ENCODE measurements around the gene ZNF385A.
"Not testable (repeated sequence)": the region's sequence is repeated elsewhere in the genome, so short reads cannot be mapped to it uniquely, and the experiment has no call there.

ZNF385A gene

DNA sequence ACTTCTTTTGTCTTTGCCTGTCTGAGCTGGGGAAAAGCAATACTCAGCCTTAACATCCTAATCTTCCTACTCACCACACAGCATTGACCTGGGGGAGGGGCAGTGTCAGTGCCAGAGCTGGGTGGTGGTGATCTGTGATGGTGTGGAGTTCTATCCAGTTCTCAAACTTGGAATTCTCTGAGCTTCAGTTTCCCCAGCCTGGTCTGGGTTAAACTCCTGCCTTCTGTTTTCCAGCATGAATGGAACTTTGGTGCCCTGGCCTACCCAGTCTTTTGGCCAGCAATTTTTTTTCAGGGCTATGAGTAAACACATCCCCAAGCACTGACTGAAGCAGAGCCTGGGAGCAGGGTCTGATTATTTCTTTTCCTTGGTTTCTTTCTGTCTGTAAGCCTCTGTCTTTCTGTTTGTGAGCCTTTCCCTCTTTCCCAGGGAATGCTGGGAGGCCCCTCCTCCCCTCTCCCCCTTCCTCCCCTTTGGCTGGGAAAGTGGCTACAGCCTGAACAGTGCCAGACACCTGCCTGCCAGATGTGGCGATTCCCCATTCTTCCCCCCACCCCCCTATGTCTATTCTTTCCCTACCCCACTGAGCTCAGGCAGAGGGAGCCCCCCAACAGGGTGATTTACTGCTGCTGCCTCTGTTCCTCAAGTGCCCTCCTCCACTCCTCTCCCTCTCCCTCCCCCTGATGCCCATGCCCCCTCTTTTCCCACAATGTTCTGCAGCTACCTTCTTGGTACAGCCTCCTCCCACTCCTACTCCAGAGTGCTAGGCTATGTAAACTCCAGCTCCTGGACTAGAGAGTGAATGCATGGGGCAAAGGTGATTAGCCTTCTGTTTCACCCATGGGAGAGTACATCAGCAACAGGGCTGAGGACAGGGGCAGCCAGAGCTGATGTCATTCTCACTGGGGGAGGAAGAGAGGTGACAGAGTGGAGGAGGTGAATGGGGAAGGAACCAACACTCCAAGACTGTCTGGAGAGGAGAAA lies 31.4 kb downstream of the ZNF385A start:
- DNase-seq: no peak

DNA sequence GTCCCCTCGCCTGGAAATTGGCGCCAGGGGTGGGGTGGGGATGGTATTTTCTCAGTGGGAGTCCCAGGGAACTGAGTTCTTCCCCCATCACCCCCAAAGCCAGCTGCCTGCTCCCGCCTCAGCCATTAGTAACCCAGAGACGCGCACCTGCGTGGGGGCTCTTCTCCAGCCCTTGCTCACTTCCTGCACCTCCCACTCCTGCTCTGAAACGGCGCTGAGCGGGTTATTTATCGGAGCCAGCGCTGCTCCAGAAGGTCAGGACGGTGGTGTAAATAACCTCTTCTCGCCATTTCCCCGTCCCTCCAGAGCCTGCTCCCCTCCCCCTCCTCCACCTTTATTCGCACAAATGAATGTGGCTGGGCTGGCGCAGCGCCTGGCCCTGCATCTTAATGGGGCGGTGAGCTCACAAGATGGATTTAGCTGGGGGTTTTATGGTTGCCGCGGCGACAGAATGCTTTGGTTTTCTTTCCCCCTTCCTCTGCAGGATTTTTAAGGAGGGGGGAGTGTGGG lies 32.5 kb downstream of the ZNF385A start:
- no peak for DNase-seq

DNA sequence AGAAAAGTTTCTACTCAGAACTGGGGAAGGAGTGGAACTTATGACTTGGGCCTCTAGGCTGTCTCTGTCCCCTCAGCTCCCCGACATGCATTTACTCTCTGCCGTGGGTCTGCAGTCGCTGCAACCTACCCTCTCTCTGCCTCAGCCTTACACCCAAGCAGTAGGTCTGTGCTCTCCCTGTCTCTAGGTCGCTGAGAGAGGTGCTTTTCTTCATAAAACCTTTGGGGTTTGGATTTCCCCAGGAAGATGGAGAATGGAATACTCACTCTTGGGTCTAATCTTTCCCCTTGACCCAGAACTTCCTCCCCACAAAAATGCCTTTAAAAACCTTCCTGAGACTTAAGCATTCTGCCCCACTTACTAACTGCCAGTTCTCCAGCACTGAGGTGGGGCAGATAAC lies 33.2 kb downstream of the ZNF385A start:
- no peak for DNase-seq

DNA sequence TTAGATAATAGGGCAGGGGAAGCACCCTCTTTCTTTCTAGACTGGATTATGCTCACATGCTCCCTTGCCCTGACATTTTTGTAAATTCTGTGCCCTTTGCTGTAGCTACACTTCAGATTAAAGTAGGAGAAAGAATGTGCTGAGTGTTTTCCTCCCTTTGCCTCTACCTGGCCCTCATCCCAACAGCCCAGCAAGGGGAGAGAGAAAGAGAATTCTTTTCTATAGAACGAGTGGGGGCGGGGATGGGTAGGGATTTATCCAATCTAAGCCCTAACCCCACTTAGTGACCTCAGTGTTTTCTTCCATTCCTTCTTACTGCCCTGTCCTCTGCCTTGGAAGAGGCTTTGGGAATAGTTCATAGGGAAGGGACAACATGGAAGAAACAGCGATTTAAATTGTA lies 33.8 kb downstream of the ZNF385A start:
- DNase-seq: no peak

DNA sequence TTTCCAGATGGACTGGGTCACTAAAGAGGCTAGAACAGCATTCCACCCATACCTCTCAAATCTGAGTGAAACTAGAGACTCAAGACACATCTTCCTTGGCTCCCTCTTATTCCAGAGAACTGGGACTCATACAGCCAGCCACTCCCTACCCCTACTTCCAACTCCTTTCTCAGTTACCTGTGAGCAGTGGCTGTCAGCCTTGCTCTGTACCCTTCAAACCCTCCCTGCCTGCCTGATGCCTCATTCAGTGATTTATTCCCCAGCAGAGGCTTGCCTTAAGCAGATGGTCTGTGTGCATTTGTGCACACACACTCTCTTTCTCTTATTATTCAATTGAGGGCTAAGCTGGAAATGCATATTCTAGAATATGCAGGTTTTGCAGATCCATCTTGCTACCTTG lies 34.9 kb downstream of the ZNF385A start:
- no peak for DNase-seq

DNA sequence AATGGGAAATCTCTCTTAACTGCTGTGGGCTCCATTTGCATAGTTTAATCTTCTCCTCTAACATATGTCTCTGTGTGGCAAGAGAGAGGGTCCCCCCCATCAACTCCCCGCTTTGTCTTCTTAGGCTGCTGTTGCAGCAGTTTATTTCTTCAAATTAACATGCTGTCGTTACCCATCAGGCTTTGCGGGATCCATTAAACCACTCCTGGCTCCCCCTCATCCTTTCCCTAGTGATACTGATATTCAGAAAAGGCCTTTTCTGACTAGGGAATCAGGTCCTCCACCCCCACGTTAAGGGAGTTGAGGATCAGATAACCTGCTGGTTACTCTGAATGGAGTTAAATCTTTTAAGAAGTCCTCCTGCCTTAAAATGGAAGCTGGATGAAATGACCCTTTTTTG lies 35.5 kb downstream of the ZNF385A start:
- DNase-seq: no peak

DNA sequence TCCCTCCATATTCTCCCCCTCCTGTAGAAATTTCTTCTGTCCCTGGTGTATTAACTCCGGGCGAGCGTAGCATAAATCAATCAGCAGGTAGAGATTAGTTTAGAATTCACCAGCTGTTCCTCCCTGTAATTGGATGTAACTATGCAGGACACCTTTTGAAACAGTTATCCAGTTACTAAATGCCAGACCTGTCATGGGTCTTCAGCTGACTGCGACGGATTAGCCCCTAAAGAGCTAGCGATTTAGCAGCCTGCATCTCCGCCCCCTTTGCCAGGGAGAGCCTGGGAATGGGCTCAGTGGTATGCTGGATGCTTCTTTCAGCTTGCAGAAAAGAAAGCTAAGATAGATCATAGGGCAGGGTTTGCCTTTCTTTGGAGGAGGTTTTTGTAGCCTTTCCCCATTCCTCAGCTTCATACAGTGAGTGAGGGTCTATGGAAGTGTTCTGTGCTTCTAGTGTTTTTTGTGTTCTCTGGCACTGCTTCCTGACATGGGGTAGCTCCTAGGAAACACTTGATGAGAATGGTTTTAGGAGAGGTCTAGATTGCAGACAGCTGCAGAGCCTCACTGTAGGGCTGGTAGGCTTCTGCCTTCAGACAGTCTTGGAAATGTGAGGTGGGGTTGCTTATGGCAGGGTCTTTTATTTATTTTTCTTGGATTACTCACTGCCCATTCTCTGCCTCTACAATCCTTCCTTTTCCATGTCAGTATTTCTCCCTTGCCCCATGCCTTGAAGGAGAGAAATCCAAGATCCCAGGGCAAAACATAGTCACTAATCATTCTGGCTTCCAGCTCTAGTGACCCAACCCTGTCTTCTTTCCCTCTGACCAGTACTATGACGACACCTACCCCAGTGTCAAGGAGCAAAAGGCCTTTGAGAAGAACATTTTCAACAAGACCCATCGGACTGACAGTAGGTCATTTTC lies 42.9 kb downstream of the ZNF385A start:
- no peak for DNase-seq

DNA sequence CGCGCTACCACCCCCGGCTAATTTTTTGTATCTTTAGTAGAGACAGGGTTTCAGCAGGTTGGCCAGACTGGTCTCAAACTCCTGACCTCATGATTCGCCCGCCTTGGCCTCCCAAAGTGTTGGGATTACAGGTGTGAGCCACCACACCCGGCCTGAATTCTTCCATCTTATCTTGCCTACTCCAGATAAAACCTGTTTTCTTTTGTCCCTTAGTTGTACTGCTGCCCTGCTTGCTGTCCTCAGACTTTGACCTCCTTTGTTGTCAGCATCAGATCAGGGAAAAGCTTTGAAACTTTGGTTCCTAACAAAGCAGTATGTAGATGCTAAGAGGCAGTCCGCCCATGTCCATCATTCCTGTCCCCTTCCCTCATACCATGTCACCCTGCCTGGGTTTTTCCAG lies 43.7 kb downstream of the ZNF385A start:
- no peak for DNase-seq

DNA sequence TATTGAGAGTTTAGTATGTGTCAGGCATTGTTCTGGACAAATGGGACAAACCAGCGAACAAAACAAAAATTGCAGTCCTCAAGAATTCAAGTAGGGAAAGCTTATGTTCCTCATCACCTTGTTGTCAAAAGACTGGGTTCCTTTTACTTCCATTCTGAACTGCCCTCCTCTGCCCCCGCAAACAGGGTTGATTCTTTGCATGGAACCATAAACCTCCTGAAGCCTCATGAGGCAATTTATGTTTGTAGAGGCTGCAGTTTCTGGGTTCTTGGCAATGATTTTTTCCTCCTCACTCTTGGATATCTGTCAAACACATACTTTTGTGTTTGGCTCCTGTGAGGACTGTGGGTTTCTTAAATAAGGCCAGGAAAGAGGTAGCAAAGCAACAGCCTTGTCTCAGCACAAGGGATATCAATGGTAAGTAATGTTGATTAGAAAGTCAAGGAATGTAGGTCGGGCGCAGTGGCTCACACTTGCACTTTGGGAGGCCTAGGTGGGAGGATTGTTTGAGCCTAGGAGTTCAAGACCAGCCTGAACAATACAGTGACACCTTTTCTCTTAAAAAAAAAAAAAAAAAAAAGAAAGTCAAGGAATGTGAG lies 45.7 kb downstream of the ZNF385A start:
- no peak for DNase-seq

DNA sequence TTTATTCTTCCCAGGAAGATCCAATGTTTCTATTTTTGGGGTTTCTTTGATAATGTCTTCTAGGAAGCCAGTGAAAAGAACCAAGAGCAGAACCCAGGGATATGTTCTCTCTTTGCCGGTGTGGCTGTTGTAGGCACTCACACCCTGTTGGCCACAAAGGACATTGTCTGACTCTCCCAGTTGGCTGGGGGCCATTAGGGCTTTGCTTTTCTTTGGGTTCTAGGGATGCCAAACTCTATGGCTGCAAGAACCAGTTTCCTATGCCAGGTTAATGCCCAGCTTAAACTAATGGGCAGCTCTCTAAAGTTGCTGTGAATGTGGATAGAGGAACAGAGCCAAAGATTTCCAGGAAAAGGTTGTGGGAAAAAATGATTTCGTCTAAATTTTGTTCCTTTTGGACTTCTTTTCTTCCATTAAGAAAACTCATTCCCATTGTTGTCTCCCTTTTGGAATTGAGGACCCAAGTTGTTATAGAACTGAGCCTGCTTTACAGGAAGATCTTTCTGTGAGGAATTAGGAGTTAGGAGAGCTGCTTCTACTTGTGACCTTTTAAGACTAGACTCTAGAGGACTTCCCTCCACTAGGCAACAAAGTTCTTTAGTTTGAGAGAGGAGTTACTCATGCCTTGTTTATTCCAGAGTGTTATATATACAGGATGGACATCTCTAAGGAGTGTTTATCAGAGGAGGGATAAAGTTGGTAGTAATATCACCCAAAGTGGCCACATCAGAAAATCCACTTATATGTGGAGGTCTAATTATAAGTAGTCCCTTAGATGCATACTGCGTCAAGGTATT lies 46.5 kb downstream of the ZNF385A start:
- DNase-seq: no peak

DNA sequence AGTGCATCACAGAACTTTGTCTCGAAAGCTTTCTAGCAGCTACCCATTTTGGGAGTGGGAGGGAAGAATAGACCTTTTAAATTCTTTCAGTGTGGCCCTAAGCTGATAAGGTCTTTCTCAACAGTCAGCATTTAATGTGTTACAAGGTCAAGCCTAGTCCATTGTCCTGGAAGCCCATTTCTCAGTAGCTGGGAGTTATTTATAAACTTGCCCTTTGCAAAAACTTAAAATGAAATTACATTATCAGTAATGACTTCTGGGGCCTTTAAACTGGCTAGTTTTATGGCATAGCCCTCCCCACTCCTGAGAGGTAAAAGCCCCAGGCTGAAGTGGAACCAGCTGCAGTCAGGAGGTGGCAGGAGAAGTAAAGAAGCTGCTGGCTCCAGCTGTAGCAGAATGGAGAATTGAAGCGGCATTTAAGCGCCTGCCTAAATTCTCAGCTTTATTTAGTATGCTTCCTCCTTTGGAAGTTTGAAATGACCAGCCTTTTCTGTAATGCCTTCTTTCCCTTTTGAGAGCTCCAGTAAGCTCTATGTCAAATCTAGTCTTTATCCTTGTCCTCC lies 47.2 kb downstream of the ZNF385A start:
- peak; percentile 18 to 34 for DNase-seq

DNA sequence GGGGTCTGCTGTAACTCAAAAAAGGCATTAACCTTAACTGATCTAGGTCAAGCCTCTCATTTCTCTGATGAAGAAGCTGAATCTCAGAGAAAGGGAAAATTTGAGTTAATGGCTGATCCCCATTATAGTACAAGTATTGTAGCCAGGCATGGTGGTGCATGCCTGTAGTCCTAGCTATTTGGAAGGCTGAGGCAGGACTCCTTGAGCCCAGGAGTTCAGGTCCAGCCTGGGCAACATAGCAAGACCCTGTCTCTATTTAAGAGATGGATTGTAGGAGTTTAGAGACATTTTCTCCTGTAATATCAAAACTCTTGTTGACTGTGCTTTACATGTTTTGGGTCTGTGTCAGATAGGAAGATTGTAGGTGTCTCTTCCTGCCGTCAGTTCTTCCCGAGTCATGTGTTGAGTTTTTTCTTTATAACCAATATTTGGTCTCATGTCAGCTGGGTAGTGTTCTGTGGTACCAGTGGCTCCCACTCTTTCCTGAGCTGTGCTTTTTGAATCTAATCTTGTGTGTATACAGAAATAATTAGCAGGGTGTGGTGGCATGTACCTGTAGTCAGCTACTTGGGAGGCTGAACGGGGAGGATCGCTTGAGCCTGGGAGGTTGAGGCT lies 51.0 kb downstream of the ZNF385A start:
- no peak for DNase-seq

DNA sequence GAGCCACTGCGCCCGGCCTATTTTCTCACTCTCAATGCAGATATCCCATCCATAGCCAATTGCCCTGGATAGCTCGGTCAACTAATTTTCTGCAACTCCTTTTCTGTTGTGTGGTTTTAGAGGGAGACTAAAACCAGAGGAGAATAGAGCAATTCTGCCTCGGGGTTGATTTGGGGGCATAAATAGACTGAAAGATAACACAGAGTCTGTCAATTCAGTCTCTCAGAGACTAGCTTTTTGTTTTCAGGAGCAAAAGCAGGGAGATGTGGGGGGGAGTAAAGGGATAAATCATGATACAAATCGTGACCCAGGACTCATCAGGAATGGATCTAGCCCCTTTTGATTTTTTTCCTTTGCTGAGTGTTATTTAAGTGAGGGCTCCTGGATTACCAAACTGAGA lies 53.1 kb downstream of the ZNF385A start:
- DNase-seq: no peak

DNA sequence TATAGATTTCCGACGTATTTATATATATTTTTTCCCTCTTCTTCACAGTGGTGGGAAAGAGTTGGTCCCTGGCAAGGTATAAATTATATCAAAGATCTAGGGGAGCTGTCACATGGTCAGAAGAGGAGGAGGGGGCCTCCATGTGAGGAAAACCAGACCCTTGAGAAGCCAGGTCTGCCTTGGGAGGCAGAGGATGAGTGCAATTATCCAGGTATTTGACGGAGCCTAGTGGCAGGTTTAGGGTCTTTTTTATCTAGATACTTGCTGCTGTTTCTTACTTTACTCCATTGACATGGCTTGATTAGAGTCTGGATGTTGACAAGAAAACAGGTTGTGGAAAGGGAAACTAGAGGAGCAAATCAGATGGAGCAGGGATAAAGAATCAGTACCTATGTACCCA lies 54.1 kb downstream of the ZNF385A start:
- no peak for DNase-seq

DNA sequence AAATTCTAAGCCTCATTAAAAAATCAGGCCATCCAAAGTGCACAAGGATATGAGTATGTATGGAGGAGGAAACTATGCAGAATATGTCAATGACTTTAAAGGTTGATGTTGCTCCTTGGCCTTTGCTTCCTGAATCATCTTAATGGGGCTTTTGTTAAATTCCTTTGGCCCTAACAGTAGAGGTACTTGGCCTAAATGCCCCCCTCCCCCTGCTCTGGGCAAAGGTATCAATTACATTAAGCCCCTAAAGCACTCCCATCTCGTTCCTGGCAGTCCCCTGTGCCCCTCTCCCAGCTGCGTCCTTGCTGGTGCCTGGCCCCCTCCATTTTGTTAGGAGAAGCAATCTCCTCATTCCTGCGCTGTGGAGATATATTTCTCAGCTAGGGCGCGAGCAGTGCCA lies 54.8 kb downstream of the ZNF385A start:
- no peak for DNase-seq

DNA sequence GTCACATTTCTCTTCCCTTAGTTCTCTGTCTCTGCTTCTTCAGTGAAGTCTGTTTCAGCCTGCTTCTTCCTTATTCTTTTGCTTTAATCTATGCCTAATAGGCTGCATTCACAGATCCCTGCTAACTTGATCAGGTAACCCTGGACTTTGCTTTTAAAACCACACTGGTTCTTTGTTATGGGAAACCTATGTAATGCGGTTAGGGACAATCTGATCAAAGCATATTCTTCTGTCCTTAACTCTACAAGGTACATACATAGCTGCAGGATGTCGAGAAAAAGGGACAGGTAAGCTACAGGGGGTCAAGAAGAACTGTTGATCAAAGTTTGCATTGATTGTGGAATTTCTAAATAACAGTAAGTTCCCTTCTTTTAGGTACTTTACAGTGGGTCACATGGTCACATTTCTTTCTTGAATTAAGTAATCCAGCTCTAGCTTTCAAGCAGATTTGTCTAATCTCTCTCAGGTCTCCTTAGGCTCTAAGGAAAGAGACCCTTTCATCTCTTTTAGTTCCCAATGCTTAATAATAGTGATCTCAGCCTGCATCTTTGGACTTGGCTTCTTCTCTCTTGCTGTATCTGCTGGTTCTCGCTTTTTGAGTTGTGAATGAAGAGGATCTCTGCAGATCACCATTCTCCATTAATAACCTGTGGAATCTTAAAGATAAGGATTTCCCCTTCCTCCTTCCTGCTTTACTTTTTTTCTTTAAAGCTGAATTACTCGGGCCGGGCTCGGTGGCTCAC lies 55.8 kb downstream of the ZNF385A start:
- DNase-seq: no peak

DNA sequence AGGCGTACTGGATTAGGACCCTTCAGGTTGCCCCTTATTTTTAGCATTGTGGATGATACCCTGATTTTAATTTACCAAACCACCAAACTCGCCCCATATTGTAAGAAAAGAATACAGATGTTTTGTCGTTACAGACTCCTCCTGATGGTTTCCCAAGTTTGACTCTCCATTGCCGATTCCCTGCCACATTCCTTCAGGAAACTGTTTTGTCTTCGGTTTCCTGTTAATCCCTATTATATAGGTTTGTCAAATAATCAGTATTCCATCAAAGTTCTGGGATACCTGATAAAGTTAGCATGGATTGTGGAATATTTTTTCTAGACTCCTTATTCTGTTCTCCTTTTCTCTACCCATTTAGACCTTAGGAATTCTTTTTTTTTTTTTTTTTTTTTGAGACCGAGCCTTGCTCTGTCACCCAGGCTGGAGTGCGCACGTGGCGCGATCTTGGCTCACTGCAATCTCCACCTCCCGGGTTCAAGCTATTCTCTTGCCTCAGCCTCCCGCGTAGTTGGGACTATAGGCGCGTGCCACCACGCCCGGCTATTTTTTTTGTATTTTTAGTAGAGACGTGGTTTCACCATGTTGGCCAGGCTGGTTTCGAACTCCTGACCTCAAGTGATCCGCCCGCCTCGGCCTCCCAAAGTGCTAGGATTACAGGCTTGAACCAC lies 59.0 kb downstream of the ZNF385A start:
- DNase-seq: not testable (repeated sequence)

DNA sequence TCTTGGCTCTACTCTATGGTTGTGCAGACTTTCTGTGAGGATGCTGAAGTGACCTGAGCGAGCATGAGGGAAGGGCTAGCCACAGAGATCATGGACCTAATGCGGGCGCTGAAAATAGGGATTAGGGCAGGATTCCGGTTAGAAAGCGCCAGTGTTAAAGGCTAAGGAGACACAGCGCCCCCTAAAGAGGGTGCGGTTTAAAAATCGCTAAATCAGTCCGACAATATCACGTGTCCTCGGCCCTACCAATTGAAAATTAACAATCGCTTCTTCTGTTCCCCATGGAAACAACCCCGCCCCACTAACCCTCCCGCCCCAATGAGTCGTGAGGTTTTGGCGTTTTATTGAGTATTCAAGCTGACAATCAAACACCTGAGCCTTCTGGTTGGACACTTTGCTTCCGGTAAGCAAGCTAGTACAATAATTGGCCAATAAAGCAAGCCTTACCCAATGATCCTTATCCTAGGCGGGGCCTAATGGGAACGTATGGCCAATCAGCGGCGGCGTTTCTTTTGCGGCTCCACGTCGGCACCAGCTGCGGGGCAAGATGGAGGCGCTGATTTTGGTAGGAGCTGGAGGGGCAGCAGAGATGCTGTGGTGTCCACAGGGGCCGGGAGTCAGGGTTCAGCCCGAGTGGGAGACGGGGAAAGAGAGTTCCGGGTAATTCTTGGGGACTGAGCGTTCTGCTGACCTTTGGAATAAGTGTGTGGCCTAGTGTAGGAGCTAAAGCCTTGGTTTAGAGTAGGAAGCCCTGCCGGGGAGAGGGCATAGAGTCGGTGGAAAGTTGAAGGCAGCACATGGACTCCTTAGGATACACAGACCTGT lies 59.7 kb downstream of the ZNF385A start, which contains the start of gene COPZ1:
TSS of gene COPZ1 (plus strand) at position 515 of the 825 bp plus-strand sequence. CDS start at position 548, 33 bp downstream.
- peak; percentile 99 to 100 for DNase-seq

DNA sequence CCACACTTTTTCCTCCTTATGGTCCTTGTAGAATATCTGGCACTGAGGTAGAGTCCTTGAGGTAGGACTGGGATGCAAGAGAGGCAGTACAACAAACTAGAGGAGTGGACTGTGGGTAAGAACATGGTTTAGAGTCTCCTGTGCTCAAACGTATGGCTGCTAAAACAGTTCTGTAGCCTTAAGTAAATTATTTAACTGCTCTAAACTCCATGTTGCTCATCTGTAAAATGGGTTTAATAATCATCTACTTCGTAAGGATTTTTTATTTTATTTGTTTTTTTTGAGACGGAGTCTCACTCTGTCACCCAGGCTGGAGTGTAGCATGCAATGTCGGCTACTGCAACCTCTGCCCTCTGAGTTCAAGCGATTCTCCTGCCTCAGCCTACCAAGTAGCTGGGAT lies 63.2 kb downstream of the ZNF385A start:
- DNase-seq: no peak
